Liver (tissue), 3 donors: ENCODE results near the gene PCDHGB6.

ENCODE experiments used
- CTCF ChIP-seq: fragments of 150-350 bp; IDR thresholded peaks from 2 replicates; pipeline ENCODE4 v1.5.1; 2017; ENCODE audit warnings: improper control_type of control experiment, low read depth, low read length; ENCODE audit not compliant: missing input control
- JUND ChIP-seq, 2 donors: IDR thresholded peaks; 2 replicates each; pipeline ENCODE4 v1.6.1; 2016; ENCODE audit warnings: antibody characterized with exemption in 2 of 2
- donor health status: healthy.
- donor health status: healthy.

GRCh38 chr5:141369994-141370848, 37.6 kb upstream of the PCDHGB6 start, which contains the start of gene PCDHGB3:
- TF ChIP-seq JUND (IDR thresholded peaks at IDR 0.05) = no peak
- peak; percentile 16 for TF ChIP-seq CTCF
